Left colon (tissue), 2 donors: Measurements from ENCODE around the gene LOXL4. TPM values are rescaled to one million over a fixed set of nuclear protein-coding genes. Genes with fewer than 3 reads are reported as not detected.

Source experiments
- ATAC-seq: fragments of 200-7000 bp; cut with Tn5 transposase; one replicate; pipeline ENCODE4 v1.9.1; 2020; ENCODE audit warnings: mild to moderate bottlenecking, moderate library complexity
- DNase-seq, 2 donors: peaks; one replicate each; pipeline ENCODE4 v3.0.0-alpha.2; 2020
- intact Hi-C, 2 donors: fragments of 100-400 bp; cut with DNase I in 1 of 2; cut with micrococcal nuclease in 1 of 2; formaldehyde crosslinking; loops; one replicate each; pipeline versions ENCODE4 v1.11.2 to v1.14.0; 2022; cut with DNase I, micrococcal nuclease
- long read RNA-seq: library from polyadenylated mRNA; unstranded; transcript quantifications from one replicate; pipeline ENCODE4 v2.0.0, GENCODE V29; 2021
- total RNA-seq, 2 donors: library from RNA; stranded (reverse); fragmentation: NEBNext Ultra II Directional; extraction: Animal tissue kit (Norgen Biotek cat#: 25700); gene quantifications; one replicate each; pipeline ENCODE4 v1.2.1, GENCODE V29; 2021
- donor health status: DM: no; HTN: no; CAD: no.
- donor health status: DM: yes; HTN: yes; CAD: no.

Gene LOXL4
- 1 to 10 TPM in 1 of 2 donors, under 1 TPM in 1; 0.34 to 1.6 TPM for total RNA-seq
- long read RNA-seq, partial matches to known transcripts, result 0 of 1 reads
- long read RNA-seq, other reads (novel, unspliced or antisense), result 0 of 1 reads

- no peak for DNase-seq
- peak; percentile 40 for ATAC-seq
- intact Hi-C loops, result no loop called here
Observed at GRCh38 chr10:98267894-98268693, at the start of gene LOXL4. Gene LOXL4, minus strand, starts transcription at chr10:98268194. Its CDS starts 5,175 bp downstream, at chr10:98263019.

- intact Hi-C loops, result no loop called here
- no peak for ATAC-seq
- no peak for DNase-seq
Observed at GRCh38 chr10:98316661-98317060, 48.7 kb upstream of the LOXL4 start.

- intact Hi-C loops, result no loop called here
- no peak for ATAC-seq
Observed at GRCh38 chr10:98316170-98316569, 48.2 kb upstream of the LOXL4 start.

GRCh38 chr10:98314532-98315284 lies 46.7 kb upstream of the LOXL4 start:
- no peak for ATAC-seq
- intact Hi-C loops, result no loop called here
- DNase-seq, result no peak

More at GRCh38 chr10:98316170-98316569, 48.2 kb upstream of the LOXL4 start:
- DNase-seq, result no peak

- peak; percentile 36 for ATAC-seq
- DNase-seq, result no peak
- intact Hi-C loops, result no loop called here
Observed at GRCh38 chr10:98313598-98313997, 45.6 kb upstream of the LOXL4 start.

GRCh38 chr10:98312822-98313221 lies 44.8 kb upstream of the LOXL4 start:
- intact Hi-C loops, result no loop called here
- ATAC-seq (no peak), DNase-seq (no peak)

GRCh38 chr10:98312349-98312748 lies 44.4 kb upstream of the LOXL4 start:
- DNase-seq, result no peak
- intact Hi-C loops, result no loop called here
- no peak for ATAC-seq

GRCh38 chr10:98310701-98311100 lies 42.7 kb upstream of the LOXL4 start:
- DNase-seq (no peak), ATAC-seq (no peak)
- intact Hi-C loops, result no loop called here

GRCh38 chr10:98309366-98310355 lies 41.7 kb upstream of the LOXL4 start:
- ATAC-seq, result peak; percentile 98
- DNase-seq, result peak; percentile 48 to 73
- intact Hi-C loops, result loop anchor here in 1 of 2 donors (2.0 kb wide), 1 partner anchor 139 kb away; no protein-coding TSS in a partner anchor

- ATAC-seq (no peak), DNase-seq (no peak)
- intact Hi-C loops, result loop anchor here in 1 of 2 donors (2.0 kb wide), 1 partner anchor 138 kb away; no protein-coding TSS in a partner anchor
Observed at GRCh38 chr10:98308669-98309365, 40.8 kb upstream of the LOXL4 start.

GRCh38 chr10:98307916-98308541 lies 40.0 kb upstream of the LOXL4 start:
- ATAC-seq (no peak), DNase-seq (no peak)
- intact Hi-C loops, result loop anchor here in 1 of 2 donors (2.0 kb wide), 1 partner anchor 137 kb away; no protein-coding TSS in a partner anchor

- intact Hi-C loops, result no loop called here
- ATAC-seq (no peak), DNase-seq (no peak)
Observed at GRCh38 chr10:98306501-98306900, 38.5 kb upstream of the LOXL4 start.

- no peak for DNase-seq
- no peak for ATAC-seq
- intact Hi-C loops, result no loop called here
Observed at GRCh38 chr10:98303569-98303968, 35.6 kb upstream of the LOXL4 start.

GRCh38 chr10:98302741-98303365 lies 34.9 kb upstream of the LOXL4 start:
- intact Hi-C loops, result no loop called here
- no peak for ATAC-seq
- no peak for DNase-seq

- ATAC-seq (no peak), DNase-seq (no peak)
- intact Hi-C loops, result no loop called here
Observed at GRCh38 chr10:98301664-98302319, 33.8 kb upstream of the LOXL4 start.

- intact Hi-C loops, result no loop called here
- DNase-seq (no peak), ATAC-seq (no peak)
Observed at GRCh38 chr10:98300526-98301229, 32.7 kb upstream of the LOXL4 start.
